ENCODE measurements around the gene KLK5.

- no peak for TF ChIP-seq CTCF (IDR thresholded peaks at IDR 0.05)
- no peak for TF ChIP-seq POLR2AphosphoS5 (IDR thresholded peaks at IDR 0.05)
- TF ChIP-seq POLR2A (IDR thresholded peaks at IDR 0.05): no peak
Measured at GRCh38 chr19:50967929-50968715, 15.3 kb upstream of the KLK5 start.
